NCI-H1417 treated with DMSO at 0.1 percent for 48 hours (cell line): ENCODE data around the gene SELE.

Experiments
- DNase-seq: peaks from one replicate; lab custom pipeline; 2025; lab: John Stamatoyannopoulos, UW

Gene SELE, protein sequence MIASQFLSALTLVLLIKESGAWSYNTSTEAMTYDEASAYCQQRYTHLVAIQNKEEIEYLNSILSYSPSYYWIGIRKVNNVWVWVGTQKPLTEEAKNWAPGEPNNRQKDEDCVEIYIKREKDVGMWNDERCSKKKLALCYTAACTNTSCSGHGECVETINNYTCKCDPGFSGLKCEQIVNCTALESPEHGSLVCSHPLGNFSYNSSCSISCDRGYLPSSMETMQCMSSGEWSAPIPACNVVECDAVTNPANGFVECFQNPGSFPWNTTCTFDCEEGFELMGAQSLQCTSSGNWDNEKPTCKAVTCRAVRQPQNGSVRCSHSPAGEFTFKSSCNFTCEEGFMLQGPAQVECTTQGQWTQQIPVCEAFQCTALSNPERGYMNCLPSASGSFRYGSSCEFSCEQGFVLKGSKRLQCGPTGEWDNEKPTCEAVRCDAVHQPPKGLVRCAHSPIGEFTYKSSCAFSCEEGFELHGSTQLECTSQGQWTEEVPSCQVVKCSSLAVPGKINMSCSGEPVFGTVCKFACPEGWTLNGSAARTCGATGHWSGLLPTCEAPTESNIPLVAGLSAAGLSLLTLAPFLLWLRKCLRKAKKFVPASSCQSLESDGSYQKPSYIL

GRCh38 chr1:169733924-169734323 is at the start of gene SELE:
TSS of gene SELE (minus strand) at chr1:169734079. CDS start at chr1:169733612, 467 bp downstream.
- DNase-seq, result no peak

- no peak for DNase-seq
These were observed 48.7 kb upstream of the SELE start for GRCh38 chr1:169782596-169782995.

DNA sequence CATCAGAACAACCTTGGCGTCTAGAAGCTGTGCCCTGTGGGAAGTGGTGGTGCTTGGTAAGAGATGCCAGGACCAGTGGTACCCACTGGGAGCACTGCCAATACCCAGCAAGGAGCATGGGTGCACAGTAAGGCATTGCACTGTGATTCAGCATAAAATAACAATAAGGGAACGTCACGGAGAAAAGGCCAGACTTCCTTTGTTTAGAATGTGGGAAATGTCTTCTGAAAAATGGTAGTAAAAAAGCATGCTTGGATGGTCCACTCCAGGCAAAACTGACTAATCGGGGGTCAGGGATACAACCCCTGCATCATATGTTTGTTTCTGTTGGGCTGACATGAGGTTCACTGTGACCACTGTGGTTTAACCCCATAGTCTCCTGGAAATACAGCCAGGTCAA is 46.1 kb upstream of the SELE start:
- no peak for DNase-seq

- DNase-seq, result no peak
These were observed 45.3 kb upstream of the SELE start for GRCh38 chr1:169779150-169779549.

GRCh38 chr1:169776440-169776839 is 42.6 kb upstream of the SELE start:
- DNase-seq, result no peak

GRCh38 chr1:169768161-169768560 is 34.3 kb upstream of the SELE start:
- no peak for DNase-seq

- DNase-seq, result no peak
These were observed 31.9 kb upstream of the SELE start for GRCh38 chr1:169765580-169766331.

- no peak for DNase-seq
These were observed 31.0 kb upstream of the SELE start for GRCh38 chr1:169764919-169765318.

- no peak for DNase-seq
These were observed 28.8 kb upstream of the SELE start for GRCh38 chr1:169762699-169763098.

DNA sequence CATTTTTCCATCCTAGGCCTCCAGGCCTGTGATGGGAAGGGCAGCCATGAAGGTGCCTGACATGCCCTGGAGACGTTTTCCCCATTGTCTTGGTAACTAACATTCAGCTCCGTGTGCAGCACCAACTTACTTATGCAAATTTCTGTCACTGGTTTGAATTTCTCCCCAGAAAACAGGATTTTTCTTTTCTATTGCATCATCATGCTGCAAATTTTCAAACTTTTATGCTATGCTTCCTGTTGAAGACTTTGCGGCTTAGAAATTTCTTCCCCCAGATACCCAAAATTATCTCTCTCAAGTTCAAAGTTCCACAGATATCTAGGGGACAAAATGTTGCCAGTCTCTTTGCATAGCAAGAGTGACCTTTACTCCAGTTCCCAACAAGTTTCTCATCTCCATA is 25.2 kb upstream of the SELE start:
- no peak for DNase-seq

GRCh38 chr1:169753549-169753948 is 19.7 kb upstream of the SELE start:
- DNase-seq, result no peak

DNA sequence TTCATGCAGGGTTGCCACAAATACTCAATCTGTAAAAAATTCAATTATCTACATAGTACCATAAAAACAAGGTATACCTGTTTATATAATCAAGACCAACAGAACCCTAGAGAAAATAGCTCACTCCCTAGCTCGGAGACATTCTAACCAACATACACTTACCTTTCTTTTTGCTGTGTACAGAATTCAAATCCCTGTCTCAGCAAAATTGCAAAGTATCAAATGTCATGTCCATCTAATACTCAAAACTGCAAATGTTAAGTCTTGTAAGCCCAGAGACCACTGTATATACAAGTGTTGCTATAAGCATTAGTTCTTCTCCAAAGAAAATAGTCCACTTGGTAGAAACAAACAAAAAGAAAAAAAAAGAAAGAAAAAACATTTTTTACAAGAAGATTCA is 16.2 kb upstream of the SELE start:
- no peak for DNase-seq

DNA sequence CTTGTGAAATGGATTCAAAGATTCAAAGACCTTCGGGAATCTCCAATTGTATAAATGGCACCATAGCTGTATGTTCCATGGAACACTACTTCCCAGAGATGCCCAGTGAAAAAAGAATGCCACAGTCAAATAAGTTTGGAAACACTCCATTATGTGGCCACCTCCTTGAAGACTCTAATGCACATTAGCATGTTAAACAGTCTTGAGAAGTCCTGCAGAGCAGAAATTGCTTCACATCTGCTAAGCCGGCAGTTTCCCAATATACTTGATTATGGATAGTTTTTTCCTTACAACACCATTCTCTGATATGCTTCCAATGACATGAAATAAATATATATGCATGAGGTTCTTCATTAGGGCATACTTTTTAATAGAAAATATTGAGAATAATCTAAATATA is 12.7 kb upstream of the SELE start:
- DNase-seq, result no peak

- DNase-seq, result no peak
These were observed 11.4 kb upstream of the SELE start for GRCh38 chr1:169745015-169745861.

DNA sequence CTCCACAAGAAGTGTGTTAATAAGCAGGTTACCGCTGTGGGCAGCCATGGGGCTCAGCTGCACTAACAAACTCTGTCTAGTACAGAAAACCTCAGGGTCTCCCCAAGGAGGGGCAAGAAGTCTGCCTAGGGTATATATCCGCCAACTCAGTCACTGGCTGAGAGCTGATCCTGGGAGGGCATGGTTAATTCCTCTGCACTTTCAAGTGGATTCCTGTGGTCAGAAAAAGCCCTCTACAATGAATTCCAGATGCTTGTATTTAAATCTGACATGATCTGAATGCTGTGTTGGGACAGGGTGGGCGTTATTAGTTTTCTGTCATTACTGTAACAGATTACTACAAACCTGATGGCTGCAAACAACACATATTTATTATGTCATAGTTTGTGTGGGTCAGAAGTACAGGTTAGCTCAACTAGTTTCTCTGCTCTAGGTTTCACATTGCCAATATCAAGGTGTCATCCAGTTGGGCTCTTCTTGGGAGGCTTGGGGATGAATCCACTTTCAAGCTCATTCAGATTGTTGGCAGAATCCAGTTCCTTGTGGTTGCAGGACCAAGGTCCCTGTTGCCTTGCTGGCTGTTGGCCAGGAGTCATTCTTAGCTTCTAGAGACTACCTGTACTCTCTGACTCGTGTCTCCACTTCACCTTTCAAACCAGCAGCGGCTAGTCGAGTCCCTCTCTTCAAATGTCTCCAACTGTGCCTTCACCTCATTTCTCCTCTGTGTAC is 8.0 kb upstream of the SELE start:
- no peak for DNase-seq

GRCh38 chr1:169739980-169740379 is 6.1 kb upstream of the SELE start:
- no peak for DNase-seq

- no peak for DNase-seq
These were observed 2.4 kb downstream of the SELE start for GRCh38 chr1:169731446-169731845.

DNA sequence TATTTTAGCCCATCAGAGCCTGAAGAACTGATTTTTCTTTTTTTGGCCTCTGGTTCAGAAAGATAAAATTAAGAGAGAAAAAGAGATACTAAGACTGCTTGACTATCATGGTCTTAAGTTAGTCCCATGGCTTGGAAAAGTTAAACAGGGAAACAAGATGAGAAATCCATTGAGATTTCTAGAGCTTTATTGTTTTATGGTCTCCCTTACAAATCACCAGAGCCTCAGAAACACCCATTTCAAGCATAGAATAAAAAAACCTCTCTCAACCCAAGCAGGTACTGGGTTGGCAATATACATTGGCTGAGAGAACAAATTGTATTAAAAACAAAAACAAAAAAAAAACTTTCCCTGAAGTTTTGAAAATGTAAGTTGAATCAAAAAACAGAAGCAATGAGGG is 3.9 kb downstream of the SELE start:
- DNase-seq, result no peak

DNA sequence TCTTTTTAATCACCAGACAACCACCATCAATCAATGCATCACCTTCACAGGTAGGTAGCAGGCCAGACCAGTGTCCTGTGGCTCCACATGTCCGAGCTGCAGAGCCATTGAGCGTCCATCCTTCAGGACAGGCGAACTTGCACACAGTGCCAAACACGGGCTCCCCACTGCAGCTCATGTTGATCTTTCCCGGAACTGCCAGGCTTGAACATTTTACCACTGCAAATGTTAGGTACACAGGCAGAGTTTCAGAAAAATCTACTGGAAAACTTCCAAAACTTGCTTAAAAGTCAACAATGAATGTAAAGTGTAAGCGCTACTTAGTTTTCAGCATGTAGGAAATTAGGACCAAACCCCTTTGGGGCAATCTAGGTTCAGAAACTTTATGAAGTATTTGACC is 6.6 kb downstream of the SELE start:
- no peak for DNase-seq

GRCh38 chr1:169726851-169727250 is 7.0 kb downstream of the SELE start:
- no peak for DNase-seq

GRCh38 chr1:169725930-169726329 is 7.9 kb downstream of the SELE start:
- no peak for DNase-seq
